Measurements from ENCODE around the gene KRTAP10-3. TPM values are rescaled to one million over a fixed set of nuclear protein-coding genes. Genes with fewer than 3 reads are reported as not detected.
A peak's percentile ranks its signal among the peaks of the same experiment; 100 is the strongest.

KRTAP10-3 gene
- total RNA-seq, 6 experiments from 2014 or later = not detected

DNA sequence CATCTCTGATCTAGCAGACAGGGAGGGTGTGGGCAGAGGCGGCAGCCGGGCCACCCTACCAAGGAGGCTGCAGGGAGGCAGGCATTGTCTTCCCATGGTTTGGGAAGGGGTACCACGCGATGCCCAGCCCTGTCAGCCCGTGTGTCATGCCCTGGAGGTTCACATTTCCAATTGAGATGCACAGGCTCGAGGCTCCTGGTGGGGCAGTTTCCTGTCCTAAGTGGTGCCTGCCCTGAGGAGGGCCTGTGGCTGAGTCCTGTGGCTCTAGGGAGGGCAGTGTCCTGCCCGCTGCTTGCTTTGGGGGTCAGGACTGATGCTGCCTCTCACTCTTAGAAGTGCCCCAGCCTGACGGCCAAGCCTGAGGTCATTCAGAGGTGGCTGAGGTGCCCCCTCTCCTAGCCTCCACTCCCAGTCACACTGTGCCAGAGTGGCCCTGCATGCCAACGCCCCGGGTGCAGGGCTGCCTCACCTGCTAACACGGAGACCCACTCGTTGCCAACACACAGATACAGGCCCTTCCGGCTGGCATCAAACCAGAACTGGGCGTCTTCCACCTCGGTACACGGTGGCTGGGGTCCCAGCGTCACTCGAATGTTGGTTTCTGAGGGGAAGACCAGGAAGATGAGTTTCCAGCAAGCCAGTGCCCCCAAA lies 30.5 kb downstream of the KRTAP10-3 start:
- H3K36me3 ChIP-seq = no peaks in the 10 kb centered on the region
- no peaks in the 10 kb centered on the region for H3K4me1 ChIP-seq
- H3K27me3 ChIP-seq = no peaks in the 10 kb centered on the region
- H3K4me3 ChIP-seq = no peak overlapping the region
- ATAC-seq (no peak), DNase-seq (peak in 2 of 3 donors; percentile 18 to 37)
- no peak for TF ChIP-seq POLR2A (IDR thresholded peaks at IDR 0.05)
- whole genome bisulfite sequencing (ENCODE audit: insufficient coverage, low coverage, low lambda C conversion rate, missing lambda C conversion rate) = no CpG with 5 or more reads among the region's 18 CpGs
- no peaks in the 10 kb centered on the region for H3K9me3 ChIP-seq
- H3K27ac ChIP-seq = no peak overlapping the region
- intact Hi-C loops (cut with DNase I) = no loop called here

DNA sequence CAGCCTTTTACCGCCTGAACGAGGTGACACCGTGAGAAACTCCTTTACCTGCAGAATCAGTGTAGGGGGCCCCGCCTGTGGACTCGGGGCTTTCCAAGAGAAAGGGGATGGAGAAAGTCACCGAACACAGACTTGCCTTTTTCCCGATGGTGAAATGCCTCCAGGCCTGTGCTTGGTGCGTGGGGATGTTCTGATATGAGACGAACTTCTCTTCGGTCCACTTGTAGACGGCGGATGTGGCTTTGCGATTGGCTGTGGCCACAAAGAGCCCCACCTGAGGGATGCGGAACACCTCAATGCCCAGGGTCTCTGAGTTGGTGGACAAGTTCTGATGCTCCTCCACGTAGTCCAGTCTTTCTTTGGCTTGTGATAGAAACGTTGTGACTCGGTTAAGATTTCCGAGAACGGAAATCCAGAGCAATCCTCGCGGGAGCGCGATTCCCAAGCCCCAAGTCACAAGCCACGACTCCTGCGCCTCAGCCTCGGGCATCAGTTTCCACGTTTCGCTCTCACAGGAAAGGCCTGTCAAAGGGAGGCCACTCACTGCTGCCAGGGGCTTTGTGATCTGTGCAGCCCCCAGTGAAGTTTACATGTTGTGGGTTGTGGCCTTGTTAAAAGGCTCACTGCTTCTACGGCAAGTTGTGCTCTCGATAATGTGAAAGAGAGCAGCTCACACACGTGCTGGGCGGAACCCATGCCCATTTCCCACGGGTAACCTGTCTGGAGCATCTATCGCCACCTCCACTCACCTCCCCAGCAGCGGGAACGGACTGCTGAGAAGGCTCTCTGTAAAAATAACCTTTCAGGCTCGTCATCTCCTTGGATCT lies 31.2 kb downstream of the KRTAP10-3 start:
- 88% methylated on average over 19 of the region's 37 CpGs for WGBS (ENCODE audit: insufficient coverage, low coverage, low lambda C conversion rate, missing lambda C conversion rate)
- Histone ChIP-seq H3K27me3 (no peaks in the 10 kb centered on the region), H3K4me1 (no peaks in the 10 kb centered on the region), H3K36me3 (no peaks in the 10 kb centered on the region), H3K9me3 (no peaks in the 10 kb centered on the region), H3K27ac (no peak overlapping the region), H3K4me3 (no peak overlapping the region)
- DNase-seq (peak in 2 of 3 donors; percentile 7 to 33), ATAC-seq (no peak)
- intact Hi-C loops (cut with DNase I) = no loop called here
- TF ChIP-seq POLR2A (IDR thresholded peaks at IDR 0.05) = no peak
- TF ChIP-seq, protein P1, sequence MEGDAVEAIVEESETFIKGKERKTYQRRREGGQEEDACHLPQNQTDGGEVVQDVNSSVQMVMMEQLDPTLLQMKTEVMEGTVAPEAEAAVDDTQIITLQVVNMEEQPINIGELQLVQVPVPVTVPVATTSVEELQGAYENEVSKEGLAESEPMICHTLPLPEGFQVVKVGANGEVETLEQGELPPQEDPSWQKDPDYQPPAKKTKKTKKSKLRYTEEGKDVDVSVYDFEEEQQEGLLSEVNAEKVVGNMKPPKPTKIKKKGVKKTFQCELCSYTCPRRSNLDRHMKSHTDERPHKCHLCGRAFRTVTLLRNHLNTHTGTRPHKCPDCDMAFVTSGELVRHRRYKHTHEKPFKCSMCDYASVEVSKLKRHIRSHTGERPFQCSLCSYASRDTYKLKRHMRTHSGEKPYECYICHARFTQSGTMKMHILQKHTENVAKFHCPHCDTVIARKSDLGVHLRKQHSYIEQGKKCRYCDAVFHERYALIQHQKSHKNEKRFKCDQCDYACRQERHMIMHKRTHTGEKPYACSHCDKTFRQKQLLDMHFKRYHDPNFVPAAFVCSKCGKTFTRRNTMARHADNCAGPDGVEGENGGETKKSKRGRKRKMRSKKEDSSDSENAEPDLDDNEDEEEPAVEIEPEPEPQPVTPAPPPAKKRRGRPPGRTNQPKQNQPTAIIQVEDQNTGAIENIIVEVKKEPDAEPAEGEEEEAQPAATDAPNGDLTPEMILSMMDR (IDR thresholded peaks at IDR 0.05) = no peak

DNA sequence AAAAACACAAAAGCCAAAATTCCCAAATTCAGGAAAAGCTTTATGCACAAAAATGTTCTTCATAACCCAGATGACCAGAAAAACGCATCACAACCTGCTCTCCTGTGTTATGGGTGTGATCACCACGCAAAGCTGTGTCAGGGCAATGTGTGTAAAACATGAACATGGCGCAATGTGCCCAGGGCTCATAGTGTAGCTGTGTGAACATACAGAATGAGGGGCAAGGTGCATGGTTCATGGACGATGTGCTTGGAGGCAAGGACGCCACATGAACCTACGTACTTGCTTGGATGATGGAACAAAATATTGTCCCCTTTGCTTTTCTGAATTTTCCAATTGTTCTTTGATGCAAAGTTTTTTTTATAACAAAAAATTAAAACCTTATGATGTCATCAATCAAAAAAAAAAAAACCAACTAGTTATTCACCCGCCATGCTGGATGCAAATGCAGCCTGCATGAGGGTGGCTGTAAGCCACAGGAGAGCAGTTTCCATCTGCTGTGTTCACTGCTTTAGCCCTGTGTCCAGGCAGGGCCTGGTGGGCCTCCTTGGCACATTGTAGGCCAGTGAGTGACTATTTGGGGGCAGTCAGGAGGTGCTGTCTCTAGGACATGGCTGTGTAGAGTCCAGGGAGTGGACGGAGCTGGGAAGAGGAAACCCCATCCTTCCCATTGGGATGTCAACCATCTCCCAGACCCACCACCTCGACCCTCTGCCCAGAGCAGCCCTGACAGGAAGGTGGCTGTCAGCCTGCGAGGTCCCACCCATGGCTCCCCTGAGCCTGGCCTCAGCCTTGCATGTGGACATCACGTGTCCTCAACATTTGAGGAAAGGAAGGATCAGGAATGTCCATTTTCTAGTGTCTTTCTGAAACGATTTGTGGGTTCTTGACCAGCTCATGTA lies 32.2 kb downstream of the KRTAP10-3 start:
- no peak for TF ChIP-seq POLR2A (IDR thresholded peaks at IDR 0.05)
- TF ChIP-seq, protein P1 (IDR thresholded peaks at IDR 0.05) = no peak
- ATAC-seq (no peak), DNase-seq (peak in 2 of 3 donors; percentile 19 to 21)
- H3K36me3 ChIP-seq = no peaks in the 10 kb centered on the region
- no peaks in the 10 kb centered on the region for H3K4me1 ChIP-seq
- 66% methylated on average over 7 of the region's 12 CpGs for WGBS (ENCODE audit: insufficient coverage, low coverage, low lambda C conversion rate, missing lambda C conversion rate)
- H3K4me3 ChIP-seq = no peak overlapping the region
- no peaks in the 10 kb centered on the region for H3K9me3 ChIP-seq
- intact Hi-C loops (cut with DNase I) = no loop called here
- no peaks in the 10 kb centered on the region for H3K27me3 ChIP-seq
- no peak overlapping the region for H3K27ac ChIP-seq

DNA sequence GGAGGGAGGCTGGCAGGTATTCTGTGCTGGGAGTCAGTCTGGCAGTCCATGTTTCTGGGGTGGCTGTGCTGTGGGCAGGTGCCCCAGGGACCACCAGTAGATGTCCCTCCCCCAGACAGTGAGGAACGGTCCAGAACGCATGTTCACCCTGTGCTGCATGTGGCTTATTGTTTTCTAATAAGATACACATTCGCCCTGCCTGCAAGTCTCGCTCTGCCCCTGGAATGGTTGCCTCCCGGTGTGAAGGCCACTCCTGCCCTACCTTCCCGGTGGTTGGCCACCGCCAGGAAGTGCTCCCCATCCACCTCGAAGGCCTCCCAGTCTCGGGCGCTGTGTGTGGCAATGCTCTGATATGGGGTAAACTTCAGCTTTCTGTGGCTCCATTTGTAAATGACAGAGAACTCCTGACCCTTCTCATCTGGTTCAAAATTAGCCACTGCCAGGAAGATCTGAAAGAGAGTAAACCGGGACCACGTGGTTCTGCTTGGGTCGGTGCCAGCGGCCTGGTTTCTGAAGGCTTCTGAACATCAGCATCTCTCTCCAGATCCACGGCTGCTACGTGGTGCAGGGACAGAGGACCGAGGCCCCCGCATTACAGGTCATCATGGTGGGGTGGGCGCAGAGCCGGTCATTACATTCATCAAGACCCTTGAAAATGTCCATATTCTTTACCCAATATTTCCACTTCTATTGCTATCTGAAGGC lies 33.1 kb downstream of the KRTAP10-3 start:
- no peak overlapping the region for H3K27ac ChIP-seq
- TF ChIP-seq, protein P1 (IDR thresholded peaks at IDR 0.05) = no peak
- TF ChIP-seq POLR2A (IDR thresholded peaks at IDR 0.05) = no peak
- 100% methylated on average over 4 of the region's 20 CpGs for WGBS (ENCODE audit: insufficient coverage, low coverage, low lambda C conversion rate, missing lambda C conversion rate)
- H3K9me3 ChIP-seq = no peaks in the 10 kb centered on the region
- DNase-seq = peak in 1 of 3 donors; percentile 12
- H3K36me3 ChIP-seq = no peaks in the 10 kb centered on the region
- no peak for ATAC-seq
- H3K4me3 ChIP-seq = no peak overlapping the region
- intact Hi-C loops (cut with DNase I) = no loop called here
- H3K4me1 ChIP-seq = no peaks in the 10 kb centered on the region
- H3K27me3 ChIP-seq = no peaks in the 10 kb centered on the region

Measured in right lobe of liver (tissue), 6 donors.